WTC11 (cell line): ENCODE data around the gene KCNC4. TPM values are rescaled to one million over a fixed set of nuclear protein-coding genes. Genes with fewer than 3 reads are reported as not detected.

ENCODE experiments used
- ATAC-seq: fragments of 200-7000 bp; cut with Tn5 transposase; 2 replicates; pipeline ENCODE4 v1.10.0; 2021; ENCODE audit warnings: mild to moderate bottlenecking, moderate library complexity
- CTCF ChIA-PET: fragments of 300-600 bp; sonication (Branson Sonifier 250); formaldehyde crosslinking; loops from one replicate; lab custom pipeline; 2021; ENCODE audit warnings: antibody characterized with exemption; lab: Charles Lee
- POLR2A ChIA-PET: fragments of 350-600 bp; sonication (Branson Sonifier 250); formaldehyde crosslinking; loops from one replicate; lab custom pipeline; 2021; ENCODE audit warnings: antibody characterized with exemption; lab: Charles Lee
- DNase-seq: peaks from one replicate; pipeline ENCODE4 v3.0.0; 2021; ENCODE audit warnings: low spot score
- H3K27ac Mint-ChIP-seq: 2 replicates; pipeline ENCODE4 v1.8.0; 2021; ENCODE audit warnings: mixed read lengths
- H3K27me3 Mint-ChIP-seq: 2 replicates; pipeline ENCODE4 v1.8.0; 2021; ENCODE audit warnings: low read depth, mild to moderate bottlenecking, moderate library complexity, mixed read lengths
- H3K36me3 Mint-ChIP-seq: 2 replicates; pipeline ENCODE4 v1.8.0; 2021; ENCODE audit warnings: mixed read lengths
- H3K4me1 Mint-ChIP-seq: 2 replicates; pipeline ENCODE4 v1.8.0; 2022; ENCODE audit warnings: mixed read lengths
- H3K4me3 Mint-ChIP-seq: 2 replicates; pipeline ENCODE4 v1.8.0; 2021; ENCODE audit warnings: mild to moderate bottlenecking, moderate library complexity, mixed read lengths
- H3K9me3 Mint-ChIP-seq: 2 replicates; pipeline ENCODE4 v1.8.0; 2021; ENCODE audit warnings: mixed read lengths
- ATF1 ChIP-seq: sonication (generic); formaldehyde crosslinking; IDR thresholded peaks from 2 replicates; pipeline ENCODE4 v1.8.1; 2023; ENCODE audit warnings: mild to moderate bottlenecking, moderate library complexity, missing genetic modification reagents
- ELF4 ChIP-seq: sonication (generic); formaldehyde crosslinking; IDR thresholded peaks from 2 replicates; pipeline ENCODE4 v1.8.1; 2022; ENCODE audit warnings: low read depth, mild to moderate bottlenecking, moderate library complexity, missing genetic modification reagents
- EMX1 ChIP-seq: fragments of 250-450 bp; sonication (Bioruptor Pico); IDR thresholded peaks from 2 replicates; pipeline ENCODE4 v1.8.0; 2021; ENCODE audit warnings: mild to moderate bottlenecking
- ESRRA ChIP-seq: sonication (generic); formaldehyde crosslinking; IDR thresholded peaks from 2 replicates; pipeline ENCODE4 v1.8.1; 2022; ENCODE audit warnings: mild to moderate bottlenecking, missing genetic modification reagents, borderline replicate concordance
- FOXJ3 ChIP-seq: sonication (generic); formaldehyde crosslinking; IDR thresholded peaks from 2 replicates; pipeline ENCODE4 v1.9.0; 2021; ENCODE audit warnings: missing genetic modification reagents, mild to moderate bottlenecking, borderline replicate concordance
- FOXK1 ChIP-seq: sonication (generic); formaldehyde crosslinking; IDR thresholded peaks from 2 replicates; pipeline ENCODE4 v1.8.0; 2022; ENCODE audit warnings: mild to moderate bottlenecking, moderate library complexity, missing genetic modification reagents
- GABPB1 ChIP-seq: sonication (generic); formaldehyde crosslinking; IDR thresholded peaks from 2 replicates; pipeline ENCODE4 v1.8.1; 2023; ENCODE audit warnings: mild to moderate bottlenecking, missing genetic modification reagents
- GRHL2 ChIP-seq: fragments of 250-450 bp; sonication (Bioruptor Pico); IDR thresholded peaks from 2 replicates; pipeline ENCODE4 v1.8.0; 2022; ENCODE audit warnings: mild to moderate bottlenecking, moderate library complexity; ENCODE audit not compliant: insufficient replicate concordance, severe bottlenecking
- IRF2 ChIP-seq: sonication (generic); formaldehyde crosslinking; IDR thresholded peaks from 2 replicates; pipeline ENCODE4 v1.8.0; 2022; ENCODE audit warnings: low read depth, missing genetic modification reagents, borderline replicate concordance
- KAT7 ChIP-seq: sonication (generic); formaldehyde crosslinking; IDR thresholded peaks from 2 replicates; pipeline ENCODE4 v1.8.1; 2023; ENCODE audit warnings: missing genetic modification reagents, mild to moderate bottlenecking, borderline replicate concordance
- NFATC4 ChIP-seq: fragments of 250-450 bp; sonication (Bioruptor Pico); IDR thresholded peaks from 2 replicates; pipeline ENCODE4 v1.9.0; 2021; ENCODE audit warnings: mild to moderate bottlenecking
- PRRX2 ChIP-seq: fragments of 250-450 bp; sonication (Bioruptor Pico); IDR thresholded peaks from 2 replicates; pipeline ENCODE4 v1.8.0; 2021; ENCODE audit warnings: mild to moderate bottlenecking
- SP1 ChIP-seq: sonication (generic); formaldehyde crosslinking; conservative IDR thresholded peaks from 2 replicates; pipeline ENCODE4 v1.8.1; 2022; ENCODE audit warnings: missing genetic modification reagents
- TEAD4 ChIP-seq: sonication (generic); formaldehyde crosslinking; IDR thresholded peaks from 2 replicates; pipeline ENCODE4 v1.8.0; 2022; ENCODE audit warnings: mild to moderate bottlenecking, missing genetic modification reagents
- ZNF263 ChIP-seq: sonication (generic); formaldehyde crosslinking; IDR thresholded peaks from 2 replicates; pipeline ENCODE4 v1.8.1; 2022; ENCODE audit warnings: low read depth, mild to moderate bottlenecking, moderate library complexity, missing genetic modification reagents
- ZNF416 ChIP-seq: fragments of 250-450 bp; sonication (Bioruptor Pico); IDR thresholded peaks from 2 replicates; pipeline ENCODE4 v1.9.0; 2021; ENCODE audit warnings: mild to moderate bottlenecking, inconsistent platforms
- total RNA-seq: library from RNA; stranded (reverse); gene quantifications from 3 replicates; pipeline ENCODE4 v1.2.3, GENCODE V29; 2021
- TF ChIP-seq, protein P1 (sequence below): sonication (generic); formaldehyde crosslinking; conservative IDR thresholded peaks from 2 replicates; pipeline ENCODE4 v1.8.1; 2023; ENCODE audit warnings: mild to moderate bottlenecking, low read depth, missing genetic modification reagents, moderate library complexity
- TF ChIP-seq, protein P2 (sequence below): fragments of 250-450 bp; sonication (Bioruptor Pico); conservative IDR thresholded peaks from 2 replicates; pipeline ENCODE4 v1.9.0; 2021; ENCODE audit warnings: mild to moderate bottlenecking
- TF ChIP-seq, protein P3 (sequence below): sonication (generic); formaldehyde crosslinking; IDR thresholded peaks from 2 replicates; pipeline ENCODE4 v1.8.0; 2022; ENCODE audit warnings: mild to moderate bottlenecking, missing genetic modification reagents
- TF ChIP-seq, protein P4 (sequence below): fragments of 250-450 bp; sonication (Bioruptor Pico); IDR thresholded peaks from 2 replicates; pipeline ENCODE4 v2.1.2; 2022; ENCODE audit warnings: mild to moderate bottlenecking, moderate library complexity
- TF ChIP-seq, protein P5 (sequence below): fragments of 250-450 bp; sonication (Bioruptor Pico); IDR thresholded peaks from 2 replicates; pipeline ENCODE4 v1.9.0; 2021; ENCODE audit warnings: mild to moderate bottlenecking
- TF ChIP-seq, protein P6 (sequence below): sonication (generic); formaldehyde crosslinking; IDR thresholded peaks from 2 replicates; pipeline ENCODE4 v1.8.1; 2023; ENCODE audit warnings: mild to moderate bottlenecking, missing genetic modification reagents, moderate library complexity
- TF ChIP-seq, protein P7 (sequence below): fragments of 200-600 bp; IDR thresholded peaks from 2 replicates; pipeline ENCODE4 v1.8.0; 2022; ENCODE audit warnings: antibody characterized with exemption

The KCNC4 gene
- total RNA-seq, 1 experiment from 2014 or later: 19.9 TPM

DNA sequence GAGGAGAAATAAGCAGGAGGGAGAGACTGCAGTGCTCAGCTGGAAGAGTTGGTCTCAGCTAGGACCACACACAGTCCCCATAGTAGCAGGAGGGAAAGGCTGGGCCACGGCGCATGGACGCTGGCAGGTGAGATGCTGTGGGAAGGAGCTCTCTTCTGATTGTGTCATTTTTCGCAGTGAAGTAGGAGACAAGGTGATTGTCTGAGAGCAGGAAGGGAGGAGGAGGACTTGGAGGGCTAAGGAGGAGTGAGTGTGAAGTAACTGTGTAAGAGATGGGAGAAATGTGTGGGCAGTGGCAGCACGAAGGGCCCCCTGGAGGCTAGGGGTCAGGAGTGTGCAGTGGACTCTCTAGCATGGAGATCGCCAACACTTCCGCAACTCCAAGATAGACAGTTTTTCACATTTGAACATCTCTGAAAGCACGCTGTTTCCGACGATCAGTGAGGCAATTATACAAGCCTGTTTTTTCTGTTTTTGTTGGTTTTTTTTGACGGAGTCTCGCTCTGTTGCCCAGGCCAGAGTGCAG, 26.4 kb upstream of the KCNC4 start:
- H3K4me3 Mint-ChIP-seq: no peak overlapping the region
- H3K27ac Mint-ChIP-seq: no peak overlapping the region
- ChIA-PET CTCF (interaction anchor here (1.1 to 1.7 kb wide), 2 partner anchors 24 to 67 kb away, joined by 3 to 5 read pairs; no protein-coding TSS in a partner anchor), POLR2A (no interaction called here)
- H3K27me3 Mint-ChIP-seq: no peaks in the 10 kb centered on the region
- DNase-seq (no peak), ATAC-seq (no peak)
- TF ChIP-seq, protein P1, sequence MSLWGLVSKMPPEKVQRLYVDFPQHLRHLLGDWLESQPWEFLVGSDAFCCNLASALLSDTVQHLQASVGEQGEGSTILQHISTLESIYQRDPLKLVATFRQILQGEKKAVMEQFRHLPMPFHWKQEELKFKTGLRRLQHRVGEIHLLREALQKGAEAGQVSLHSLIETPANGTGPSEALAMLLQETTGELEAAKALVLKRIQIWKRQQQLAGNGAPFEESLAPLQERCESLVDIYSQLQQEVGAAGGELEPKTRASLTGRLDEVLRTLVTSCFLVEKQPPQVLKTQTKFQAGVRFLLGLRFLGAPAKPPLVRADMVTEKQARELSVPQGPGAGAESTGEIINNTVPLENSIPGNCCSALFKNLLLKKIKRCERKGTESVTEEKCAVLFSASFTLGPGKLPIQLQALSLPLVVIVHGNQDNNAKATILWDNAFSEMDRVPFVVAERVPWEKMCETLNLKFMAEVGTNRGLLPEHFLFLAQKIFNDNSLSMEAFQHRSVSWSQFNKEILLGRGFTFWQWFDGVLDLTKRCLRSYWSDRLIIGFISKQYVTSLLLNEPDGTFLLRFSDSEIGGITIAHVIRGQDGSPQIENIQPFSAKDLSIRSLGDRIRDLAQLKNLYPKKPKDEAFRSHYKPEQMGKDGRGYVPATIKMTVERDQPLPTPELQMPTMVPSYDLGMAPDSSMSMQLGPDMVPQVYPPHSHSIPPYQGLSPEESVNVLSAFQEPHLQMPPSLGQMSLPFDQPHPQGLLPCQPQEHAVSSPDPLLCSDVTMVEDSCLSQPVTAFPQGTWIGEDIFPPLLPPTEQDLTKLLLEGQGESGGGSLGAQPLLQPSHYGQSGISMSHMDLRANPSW (CRISPR knock-in tag): no peak
- TF ChIP-seq ATF1 (CRISPR knock-in tag): no peak
- TF ChIP-seq, protein P2, sequence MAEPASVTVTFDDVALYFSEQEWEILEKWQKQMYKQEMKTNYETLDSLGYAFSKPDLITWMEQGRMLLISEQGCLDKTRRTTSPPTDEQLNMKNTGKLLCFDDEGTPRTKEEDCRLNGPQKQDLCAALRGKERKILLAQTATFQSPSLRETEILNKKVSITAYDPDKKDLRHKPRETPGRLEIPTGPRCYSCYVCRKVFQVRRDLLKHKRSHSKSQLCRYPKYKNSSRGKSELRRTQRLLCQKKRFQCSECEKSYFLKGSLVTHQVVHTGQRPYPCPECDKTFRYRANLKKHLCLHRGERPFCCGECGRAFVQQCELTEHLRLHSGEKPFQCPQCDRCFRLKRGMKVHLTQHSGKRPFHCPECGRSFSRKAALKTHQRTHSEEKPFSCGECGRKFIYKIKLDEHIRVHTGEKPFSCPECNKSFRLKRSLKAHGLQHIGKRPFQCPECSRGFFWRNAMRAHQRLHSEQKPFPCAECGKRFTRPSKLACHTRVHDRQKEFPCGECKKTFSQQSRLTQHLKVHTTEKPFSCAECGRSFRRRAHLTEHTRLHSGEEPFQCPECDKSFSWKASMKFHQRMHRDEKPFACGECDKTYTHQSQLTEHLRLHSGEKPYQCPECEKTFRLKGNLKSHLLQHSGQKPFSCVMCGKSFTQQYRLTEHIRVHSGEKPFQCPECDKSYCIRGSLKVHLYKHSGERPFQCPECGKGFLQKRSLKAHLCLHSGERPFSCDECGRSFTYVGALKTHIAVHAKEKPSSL (CRISPR knock-in tag): no peak
- no peak for TF ChIP-seq ESRRA (CRISPR knock-in tag)
- TF ChIP-seq, protein P3, sequence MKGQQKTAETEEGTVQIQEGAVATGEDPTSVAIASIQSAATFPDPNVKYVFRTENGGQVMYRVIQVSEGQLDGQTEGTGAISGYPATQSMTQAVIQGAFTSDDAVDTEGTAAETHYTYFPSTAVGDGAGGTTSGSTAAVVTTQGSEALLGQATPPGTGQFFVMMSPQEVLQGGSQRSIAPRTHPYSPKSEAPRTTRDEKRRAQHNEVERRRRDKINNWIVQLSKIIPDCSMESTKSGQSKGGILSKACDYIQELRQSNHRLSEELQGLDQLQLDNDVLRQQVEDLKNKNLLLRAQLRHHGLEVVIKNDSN (CRISPR knock-in tag): no peak
- no peak for TF ChIP-seq ZNF416 (CRISPR knock-in tag)
- TF ChIP-seq, protein P4, sequence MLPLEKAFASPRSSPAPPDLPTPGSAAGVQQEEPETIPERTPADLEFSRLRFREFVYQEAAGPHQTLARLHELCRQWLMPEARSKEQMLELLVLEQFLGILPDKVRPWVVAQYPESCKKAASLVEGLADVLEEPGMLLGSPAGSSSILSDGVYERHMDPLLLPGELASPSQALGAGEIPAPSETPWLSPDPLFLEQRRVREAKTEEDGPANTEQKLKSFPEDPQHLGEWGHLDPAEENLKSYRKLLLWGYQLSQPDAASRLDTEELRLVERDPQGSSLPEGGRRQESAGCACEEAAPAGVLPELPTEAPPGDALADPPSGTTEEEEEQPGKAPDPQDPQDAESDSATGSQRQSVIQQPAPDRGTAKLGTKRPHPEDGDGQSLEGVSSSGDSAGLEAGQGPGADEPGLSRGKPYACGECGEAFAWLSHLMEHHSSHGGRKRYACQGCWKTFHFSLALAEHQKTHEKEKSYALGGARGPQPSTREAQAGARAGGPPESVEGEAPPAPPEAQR (CRISPR knock-in tag): no peak
- TF ChIP-seq, protein P5, sequence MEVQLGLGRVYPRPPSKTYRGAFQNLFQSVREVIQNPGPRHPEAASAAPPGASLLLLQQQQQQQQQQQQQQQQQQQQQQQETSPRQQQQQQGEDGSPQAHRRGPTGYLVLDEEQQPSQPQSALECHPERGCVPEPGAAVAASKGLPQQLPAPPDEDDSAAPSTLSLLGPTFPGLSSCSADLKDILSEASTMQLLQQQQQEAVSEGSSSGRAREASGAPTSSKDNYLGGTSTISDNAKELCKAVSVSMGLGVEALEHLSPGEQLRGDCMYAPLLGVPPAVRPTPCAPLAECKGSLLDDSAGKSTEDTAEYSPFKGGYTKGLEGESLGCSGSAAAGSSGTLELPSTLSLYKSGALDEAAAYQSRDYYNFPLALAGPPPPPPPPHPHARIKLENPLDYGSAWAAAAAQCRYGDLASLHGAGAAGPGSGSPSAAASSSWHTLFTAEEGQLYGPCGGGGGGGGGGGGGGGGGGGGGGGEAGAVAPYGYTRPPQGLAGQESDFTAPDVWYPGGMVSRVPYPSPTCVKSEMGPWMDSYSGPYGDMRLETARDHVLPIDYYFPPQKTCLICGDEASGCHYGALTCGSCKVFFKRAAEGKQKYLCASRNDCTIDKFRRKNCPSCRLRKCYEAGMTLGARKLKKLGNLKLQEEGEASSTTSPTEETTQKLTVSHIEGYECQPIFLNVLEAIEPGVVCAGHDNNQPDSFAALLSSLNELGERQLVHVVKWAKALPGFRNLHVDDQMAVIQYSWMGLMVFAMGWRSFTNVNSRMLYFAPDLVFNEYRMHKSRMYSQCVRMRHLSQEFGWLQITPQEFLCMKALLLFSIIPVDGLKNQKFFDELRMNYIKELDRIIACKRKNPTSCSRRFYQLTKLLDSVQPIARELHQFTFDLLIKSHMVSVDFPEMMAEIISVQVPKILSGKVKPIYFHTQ (CRISPR knock-in tag): no peak
- no peak for TF ChIP-seq NFATC4 (CRISPR knock-in tag)
- no peak for TF ChIP-seq ELF4
- TF ChIP-seq PRRX2: no peak
- TF ChIP-seq FOXK1: no peak
- no peak for TF ChIP-seq FOXJ3 (CRISPR knock-in tag)
- TF ChIP-seq KAT7 (CRISPR knock-in tag): no peak
- TF ChIP-seq GABPB1: no peak
- TF ChIP-seq IRF2: no peak
- no peaks in the 10 kb centered on the region for H3K36me3 Mint-ChIP-seq
- H3K4me1 Mint-ChIP-seq: peaks cover 13% of the 10 kb centered on the region
- no peaks in the 10 kb centered on the region for H3K9me3 Mint-ChIP-seq

DNA sequence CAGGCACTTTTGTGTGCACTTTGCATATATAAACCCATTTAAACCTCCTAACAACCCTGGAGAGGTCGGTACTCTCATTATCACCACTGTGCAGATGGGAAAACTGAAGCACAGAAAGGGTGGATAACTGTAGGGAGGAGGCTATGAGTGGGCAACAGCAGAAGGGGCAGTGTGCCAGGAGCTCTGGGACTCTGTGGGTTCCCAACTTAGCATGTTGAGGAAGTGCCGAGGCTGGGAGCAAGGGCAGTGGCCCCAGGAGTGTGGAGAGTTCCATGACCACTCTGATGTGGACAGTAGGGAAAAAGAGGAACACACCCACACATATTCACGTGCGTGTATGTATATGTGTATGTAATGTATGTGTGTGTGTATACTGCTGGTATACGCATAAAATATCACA, 25.7 kb upstream of the KCNC4 start:
- Mint-ChIP-seq H3K27ac (no peak overlapping the region), H3K27me3 (no peaks in the 10 kb centered on the region), H3K4me3 (no peak overlapping the region), H3K9me3 (no peaks in the 10 kb centered on the region), H3K36me3 (no peaks in the 10 kb centered on the region), H3K4me1 (peaks cover 17% of the 10 kb centered on the region)
- CTCF ChIA-PET: interaction anchor here (1.1 to 3.1 kb wide), 3 partner anchors 13 to 67 kb away, joined by 3 to 25 read pairs (median 5); no protein-coding TSS in a partner anchor
- no peak for DNase-seq
- POLR2A ChIA-PET: no interaction called here
- ATAC-seq: no peak
- TF ChIP-seq, protein P6, sequence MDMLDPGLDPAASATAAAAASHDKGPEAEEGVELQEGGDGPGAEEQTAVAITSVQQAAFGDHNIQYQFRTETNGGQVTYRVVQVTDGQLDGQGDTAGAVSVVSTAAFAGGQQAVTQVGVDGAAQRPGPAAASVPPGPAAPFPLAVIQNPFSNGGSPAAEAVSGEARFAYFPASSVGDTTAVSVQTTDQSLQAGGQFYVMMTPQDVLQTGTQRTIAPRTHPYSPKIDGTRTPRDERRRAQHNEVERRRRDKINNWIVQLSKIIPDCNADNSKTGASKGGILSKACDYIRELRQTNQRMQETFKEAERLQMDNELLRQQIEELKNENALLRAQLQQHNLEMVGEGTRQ (CRISPR knock-in tag): no peak
- TF ChIP-seq SP1 (CRISPR knock-in tag) (no peak), TEAD4 (no peak), EMX1 (CRISPR knock-in tag) (no peak), ZNF263 (CRISPR knock-in tag) (no peak), GRHL2 (no peak)
- TF ChIP-seq, protein P7, sequence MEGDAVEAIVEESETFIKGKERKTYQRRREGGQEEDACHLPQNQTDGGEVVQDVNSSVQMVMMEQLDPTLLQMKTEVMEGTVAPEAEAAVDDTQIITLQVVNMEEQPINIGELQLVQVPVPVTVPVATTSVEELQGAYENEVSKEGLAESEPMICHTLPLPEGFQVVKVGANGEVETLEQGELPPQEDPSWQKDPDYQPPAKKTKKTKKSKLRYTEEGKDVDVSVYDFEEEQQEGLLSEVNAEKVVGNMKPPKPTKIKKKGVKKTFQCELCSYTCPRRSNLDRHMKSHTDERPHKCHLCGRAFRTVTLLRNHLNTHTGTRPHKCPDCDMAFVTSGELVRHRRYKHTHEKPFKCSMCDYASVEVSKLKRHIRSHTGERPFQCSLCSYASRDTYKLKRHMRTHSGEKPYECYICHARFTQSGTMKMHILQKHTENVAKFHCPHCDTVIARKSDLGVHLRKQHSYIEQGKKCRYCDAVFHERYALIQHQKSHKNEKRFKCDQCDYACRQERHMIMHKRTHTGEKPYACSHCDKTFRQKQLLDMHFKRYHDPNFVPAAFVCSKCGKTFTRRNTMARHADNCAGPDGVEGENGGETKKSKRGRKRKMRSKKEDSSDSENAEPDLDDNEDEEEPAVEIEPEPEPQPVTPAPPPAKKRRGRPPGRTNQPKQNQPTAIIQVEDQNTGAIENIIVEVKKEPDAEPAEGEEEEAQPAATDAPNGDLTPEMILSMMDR: no peak
- TF ChIP-seq, protein P3 (CRISPR knock-in tag): no peak
